Measurements from ENCODE around the gene UBE2D4.
"Not testable (repeated sequence)": the region's sequence is repeated elsewhere in the genome, so short reads cannot be mapped to it uniquely, and the experiment has no call there.

The UBE2D4 gene

DNA sequence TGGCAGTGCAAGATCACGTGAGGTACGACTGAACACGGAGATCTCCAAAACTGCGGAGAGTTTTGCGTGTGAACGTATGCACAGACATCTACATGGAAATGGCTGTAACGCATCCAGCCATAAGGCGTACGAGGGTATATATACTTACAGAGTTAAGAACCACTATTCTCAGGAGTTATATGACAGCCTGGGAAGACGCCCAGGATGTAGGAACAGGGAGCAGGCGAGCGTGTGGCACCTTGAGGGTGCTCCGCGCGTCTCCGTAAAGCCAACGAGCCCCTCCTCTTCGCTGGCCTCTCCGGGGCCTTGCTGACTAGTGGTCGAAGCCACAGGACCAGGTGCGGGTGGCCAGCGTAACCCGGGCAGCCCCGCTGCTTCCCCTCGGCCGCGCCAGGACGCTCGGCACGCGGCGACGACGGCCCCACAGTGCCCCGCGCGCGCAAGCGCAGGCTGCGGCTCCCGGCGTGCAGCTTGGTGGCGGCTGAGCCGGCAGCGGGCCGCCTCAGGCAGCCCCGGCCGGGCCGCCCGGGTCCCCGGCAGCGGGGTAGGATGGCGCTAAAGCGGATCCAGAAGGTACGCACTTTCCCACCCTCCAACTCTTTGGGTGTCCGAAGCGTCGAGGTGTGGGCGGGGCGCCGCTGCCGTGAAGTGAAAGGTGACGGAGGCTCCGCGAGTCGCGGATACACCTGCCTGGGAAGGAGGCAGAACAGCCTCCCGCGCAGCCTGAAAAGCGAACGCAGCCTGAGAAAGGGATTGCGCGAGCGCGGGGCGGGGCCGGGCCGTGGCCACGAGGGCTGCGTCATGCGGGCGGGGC is at the start of gene UBE2D4:
Gene UBE2D4, plus strand, starts transcription at position 453 of the 814 bp plus-strand sequence. Its CDS starts 97 bp downstream, at position 550.
- peak; percentile 51 to 93 (median 81) for DNase-seq

- DNase-seq = no peak
Observed at GRCh38 chr7:43876976-43877745, 49.1 kb upstream of the UBE2D4 start.

DNA sequence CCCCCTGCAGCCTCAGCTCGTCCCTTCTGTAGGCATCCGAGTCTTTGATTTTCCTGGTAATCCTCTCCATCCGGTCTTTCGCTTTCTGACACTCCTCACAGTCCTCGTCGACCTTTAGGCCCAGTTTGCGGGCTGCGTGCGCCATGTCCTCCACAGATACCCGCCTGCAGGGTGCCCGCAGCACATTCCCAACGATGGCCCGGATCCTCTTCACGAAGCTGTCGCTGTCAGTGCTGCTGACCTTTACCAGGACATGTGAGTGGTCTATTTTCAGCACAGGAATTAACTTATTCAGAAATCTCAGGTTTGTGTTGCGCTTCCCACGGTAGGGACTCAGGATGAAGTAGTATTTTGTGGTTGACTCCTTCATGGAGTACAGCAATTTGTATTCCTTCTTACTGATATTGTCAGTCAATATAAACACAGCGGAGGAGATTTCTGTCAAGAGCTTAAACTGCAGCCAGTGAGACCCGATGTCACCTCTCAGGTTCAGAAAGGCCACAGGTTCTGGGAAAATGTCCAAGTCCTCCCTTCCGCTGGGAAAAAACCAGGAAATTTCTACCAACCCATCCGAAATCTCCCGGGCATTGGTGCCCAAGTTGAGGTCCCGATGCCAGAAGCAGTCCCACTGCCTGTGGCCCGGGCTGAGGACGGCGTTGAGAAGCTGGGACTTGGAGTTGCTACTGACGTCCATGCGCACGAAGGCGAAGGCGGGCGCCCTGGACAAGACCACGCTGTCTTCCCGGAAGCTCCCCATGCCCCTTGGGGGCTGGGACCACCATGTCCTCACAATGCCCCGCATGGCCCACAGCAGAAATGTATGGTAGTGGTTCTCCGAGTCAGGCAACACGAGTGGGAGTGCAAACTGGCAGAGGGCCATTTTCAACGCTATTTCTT is 48.0 kb upstream of the UBE2D4 start:
- DNase-seq = no peak

DNA sequence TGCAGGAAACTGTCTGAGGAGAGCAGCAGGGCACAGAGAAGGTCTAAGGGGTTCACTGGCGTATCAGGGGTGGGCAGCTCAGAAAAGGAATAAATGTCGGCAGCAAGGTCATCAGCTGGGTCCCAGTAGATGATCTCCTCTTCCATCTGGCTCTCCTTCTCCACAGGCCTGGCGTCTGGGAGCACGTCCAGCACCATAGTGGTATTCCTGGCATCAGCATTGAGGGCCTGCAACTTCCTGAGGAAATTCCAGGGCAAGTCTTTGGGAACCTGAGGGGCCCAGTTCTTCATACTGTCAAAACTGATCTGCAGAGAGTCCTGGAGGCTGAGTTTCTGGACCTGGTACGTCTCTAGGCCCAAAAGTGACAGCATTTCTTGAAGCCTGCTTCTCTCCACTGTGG is 47.4 kb upstream of the UBE2D4 start:
- DNase-seq = no peak

DNA sequence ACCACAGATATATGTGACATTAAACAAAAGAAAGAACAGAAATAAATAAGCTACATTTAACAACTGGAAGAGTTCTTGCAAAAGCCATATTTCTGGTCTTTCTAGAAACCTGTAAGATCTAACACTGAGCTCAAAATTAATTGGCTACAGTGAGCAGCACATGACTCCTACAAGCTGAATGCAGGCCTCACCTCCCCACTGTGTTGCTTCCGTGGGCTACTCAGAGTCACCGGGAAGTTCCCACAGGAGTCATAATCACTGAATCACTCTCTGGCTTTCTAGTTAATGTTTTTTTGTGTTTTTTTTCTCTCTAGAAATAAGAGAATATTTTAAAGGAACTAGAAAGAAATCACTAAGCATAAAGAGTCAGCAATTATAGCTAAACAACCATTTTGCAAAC is 46.8 kb upstream of the UBE2D4 start:
- DNase-seq = no peak

DNA sequence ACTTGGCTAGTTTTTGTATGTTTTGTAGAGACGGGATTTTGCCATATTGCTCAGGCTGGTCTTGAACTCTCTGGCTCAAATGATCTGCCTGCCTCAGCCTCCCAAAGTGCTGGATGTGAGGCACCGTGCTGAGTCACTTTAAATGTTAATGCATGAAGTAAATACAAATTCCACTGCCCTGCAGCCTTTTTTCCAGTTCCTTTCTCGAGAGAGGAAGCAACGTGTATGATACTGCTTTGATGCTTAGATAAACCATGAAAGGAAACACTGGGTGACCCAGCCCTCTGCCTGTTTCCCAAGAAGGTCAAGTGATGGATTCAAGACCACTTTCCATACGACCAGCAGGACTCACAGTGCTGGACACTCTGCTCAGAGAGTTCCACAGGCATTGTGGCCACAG is 45.6 kb upstream of the UBE2D4 start:
- no peak for DNase-seq

DNA sequence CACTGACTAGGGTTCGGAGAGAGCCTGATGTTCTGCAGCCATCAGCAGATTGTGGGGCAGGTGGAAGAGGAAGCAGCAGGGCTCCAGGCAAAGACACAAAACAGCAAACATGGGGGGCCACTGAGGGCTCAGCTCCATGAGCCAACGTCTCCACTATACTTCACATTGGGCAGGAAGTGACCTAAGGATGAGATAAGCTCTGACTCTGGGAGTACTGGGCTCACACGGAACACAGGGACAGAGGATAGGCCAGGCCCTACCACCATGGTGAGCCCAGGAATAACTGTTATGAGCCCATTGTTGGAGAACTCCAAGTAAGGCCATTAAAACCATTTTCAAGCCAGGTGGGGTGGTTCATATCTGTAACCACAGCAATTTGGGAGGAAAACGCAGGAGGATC is 42.0 kb upstream of the UBE2D4 start:
- DNase-seq = no peak

DNA sequence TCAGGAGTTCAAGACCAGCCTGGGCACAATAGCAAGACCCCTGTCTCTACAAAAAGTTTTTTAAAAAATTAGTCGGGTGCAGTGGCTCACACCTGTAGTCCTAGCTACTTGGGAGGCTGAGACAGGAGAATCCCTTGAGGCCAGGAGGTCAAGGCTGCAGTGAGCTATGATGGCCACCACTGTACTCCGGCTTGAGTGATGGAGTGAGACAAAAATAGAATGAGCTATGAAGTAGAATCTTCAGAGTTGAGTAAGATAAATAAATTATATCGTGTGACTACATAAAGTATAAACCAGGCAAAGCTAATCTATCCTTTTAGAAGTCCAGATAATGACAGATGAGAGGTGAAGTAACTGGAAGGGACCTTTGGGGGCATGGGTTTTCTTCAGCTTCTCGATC is 41.6 kb upstream of the UBE2D4 start:
- no peak for DNase-seq

DNA sequence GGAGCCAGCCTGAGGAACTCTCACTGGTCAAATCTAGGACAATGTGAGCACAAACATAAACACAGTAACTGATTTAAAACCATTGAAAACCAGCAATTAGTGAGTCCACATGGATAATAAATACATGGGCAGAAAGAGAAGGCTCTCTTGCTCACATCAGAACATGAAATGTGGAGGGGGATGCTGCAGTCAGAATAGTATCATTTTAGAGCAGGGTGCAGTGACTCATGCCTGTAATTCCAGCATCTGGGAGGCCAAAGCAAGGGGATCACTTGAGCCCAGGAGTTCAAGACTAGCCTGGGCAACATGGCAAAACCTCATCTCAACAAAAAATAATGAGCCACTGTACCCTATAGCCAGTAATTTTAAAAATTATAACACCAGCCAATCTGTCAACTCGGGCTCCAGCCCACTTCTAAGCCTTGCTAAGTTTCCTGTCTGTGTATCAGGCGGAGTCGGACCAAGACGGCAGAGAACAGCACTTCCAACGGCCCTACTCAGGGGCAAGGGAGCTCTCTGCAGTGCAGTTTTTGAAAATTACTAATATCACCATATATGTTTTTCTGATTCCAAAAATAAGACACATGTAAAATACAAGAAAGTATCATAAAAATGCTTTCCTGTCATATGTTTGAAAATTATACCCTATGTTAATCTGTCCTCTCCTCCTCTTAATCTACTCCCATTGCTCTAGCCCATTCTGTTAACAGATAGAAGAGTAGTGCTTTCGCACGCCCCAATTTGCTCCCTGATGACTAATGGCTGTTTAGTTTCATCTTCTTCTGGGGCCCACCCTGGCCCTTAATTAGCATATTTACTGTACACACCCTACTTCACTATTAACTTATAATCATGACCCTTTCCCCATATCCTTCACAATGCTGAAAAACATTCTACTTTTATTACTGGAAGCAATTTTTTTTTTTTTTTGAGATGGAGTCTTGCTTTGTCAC is 37.0 kb upstream of the UBE2D4 start:
- no peak for DNase-seq

DNA sequence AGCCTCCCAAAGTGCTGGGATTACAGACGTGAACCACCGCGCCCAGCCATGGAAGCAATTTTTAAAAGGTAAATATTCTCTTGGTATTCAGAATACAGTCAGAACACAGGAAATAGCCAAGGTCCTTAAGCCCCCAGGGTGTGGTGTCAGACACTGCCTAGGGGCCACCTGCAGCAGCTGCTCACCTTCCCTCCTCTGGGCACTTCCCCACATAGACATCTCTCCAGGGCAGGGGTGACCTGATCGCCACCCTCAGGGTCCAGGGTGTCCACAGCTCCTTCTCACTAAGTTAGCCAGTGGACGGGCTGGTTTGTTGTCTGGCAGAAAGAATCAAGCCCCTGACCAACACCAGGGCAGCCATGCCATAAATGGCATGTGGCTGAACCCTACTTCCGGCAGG is 35.8 kb upstream of the UBE2D4 start:
- no peak for DNase-seq

GRCh38 chr7:43891069-43891955 is 34.9 kb upstream of the UBE2D4 start:
- DNase-seq = no peak

GRCh38 chr7:43895847-43896415 is 30.3 kb upstream of the UBE2D4 start:
- DNase-seq = no peak

DNA sequence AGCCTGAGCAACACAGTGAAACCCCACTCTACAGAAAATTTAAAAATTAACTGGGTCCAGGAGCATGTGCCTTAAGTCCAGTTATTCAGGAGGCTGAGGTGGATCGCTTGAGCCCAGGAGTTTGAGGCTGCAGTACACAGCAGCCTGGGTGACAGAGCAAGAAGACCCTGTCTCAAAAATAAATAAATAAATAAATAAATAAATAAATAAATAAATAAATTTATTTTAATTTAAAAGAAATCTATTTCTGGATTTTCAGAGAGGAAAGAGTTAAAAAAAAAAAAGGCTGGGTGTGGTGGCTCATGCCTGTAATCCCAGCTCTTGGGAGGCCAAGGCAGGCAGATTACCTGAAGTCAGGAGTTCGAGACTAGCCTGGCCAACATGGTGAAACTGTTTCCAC is 27.7 kb upstream of the UBE2D4 start:
- DNase-seq = not testable (repeated sequence)

DNA sequence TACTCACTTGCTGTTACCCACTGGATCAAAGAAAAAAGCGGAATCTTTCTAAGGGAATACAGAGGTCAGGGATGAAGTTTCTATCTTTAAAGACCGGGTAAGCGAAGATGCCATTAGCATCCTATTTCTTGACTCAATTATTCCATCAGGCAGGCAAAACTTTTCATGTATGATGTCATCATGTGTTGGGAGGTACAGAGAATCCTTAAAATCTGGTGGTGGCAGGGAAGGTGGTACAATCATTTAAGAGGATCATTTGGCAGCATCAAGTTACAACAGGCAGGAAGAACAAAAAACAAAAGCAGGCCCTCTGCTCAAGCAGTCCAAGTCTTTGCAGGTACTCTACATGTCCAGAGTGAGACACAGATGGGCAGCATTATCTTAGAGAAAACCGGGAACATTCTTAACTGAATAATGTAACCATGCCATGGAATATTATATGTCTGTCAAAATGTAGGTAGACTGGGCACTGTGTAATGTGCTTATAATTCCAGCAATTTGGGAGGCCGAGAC is 23.6 kb upstream of the UBE2D4 start:
- no peak for DNase-seq

- DNase-seq = no peak
Observed at GRCh38 chr7:43904533-43905208, 21.6 kb upstream of the UBE2D4 start.

DNA sequence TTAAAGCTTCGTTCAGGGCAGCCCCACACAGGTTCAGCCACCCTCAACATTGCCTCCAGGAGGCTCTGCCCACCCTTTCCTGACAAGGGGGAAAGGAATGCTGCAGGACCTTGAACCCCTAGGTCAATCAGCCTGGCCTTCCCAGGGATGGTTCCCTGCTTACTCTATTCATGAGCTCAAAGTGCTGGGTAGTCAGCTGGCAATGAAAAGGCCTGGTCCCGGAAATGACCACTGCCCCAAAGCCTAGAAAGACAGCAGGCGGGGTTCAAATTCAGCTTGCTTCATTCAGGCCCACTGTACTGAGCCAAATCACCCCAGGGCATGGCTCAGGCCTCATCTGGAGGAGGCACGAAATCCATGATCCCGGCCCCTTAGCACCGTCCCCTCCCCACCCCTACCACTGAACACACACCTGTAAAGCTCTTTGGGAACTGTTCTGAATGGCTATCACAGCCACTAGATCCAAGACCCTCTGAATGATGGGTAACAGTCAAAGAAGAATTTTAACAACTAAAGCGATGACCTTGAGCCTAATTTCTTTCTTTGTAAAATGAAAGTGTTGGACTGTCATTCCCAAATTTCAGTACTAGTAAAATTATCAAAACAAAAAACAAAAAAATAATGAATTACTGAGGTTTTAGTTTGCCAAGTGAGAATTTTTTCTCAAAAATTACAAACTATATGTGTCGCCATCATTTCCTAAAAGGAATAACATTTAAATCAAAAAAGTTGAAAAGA is 20.9 kb upstream of the UBE2D4 start:
- DNase-seq = peak in 4 of 56 donors; percentile 6 to 30 (median 12)

DNA sequence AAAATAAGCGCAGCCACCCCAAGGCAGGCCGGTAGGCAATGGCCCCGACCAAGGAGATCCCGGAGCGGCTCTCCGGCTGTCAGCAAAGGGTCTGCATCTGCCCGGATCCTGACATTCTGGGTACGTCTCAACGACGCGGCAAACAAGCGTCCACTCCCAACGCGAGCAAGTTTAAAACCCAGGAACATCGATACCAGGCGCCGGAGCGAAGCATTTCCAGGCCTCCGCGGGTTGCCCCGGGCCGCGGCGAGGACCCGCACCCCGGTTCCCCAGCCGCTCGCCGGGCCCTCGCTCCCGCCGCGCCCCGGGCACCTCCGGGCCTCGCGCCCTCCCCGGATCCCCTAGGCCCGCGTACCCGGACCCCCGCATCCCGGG is 20.3 kb upstream of the UBE2D4 start:
- peak in 28 of 56 donors; percentile 7 to 58 (median 32) for DNase-seq

Data from nucleus accumbens (tissue), 56 donors.